ENCODE results near the gene MEST. TPM values are rescaled to one million over a fixed set of nuclear protein-coding genes. Genes with fewer than 3 reads are reported as not detected.
A peak's percentile ranks its signal among the peaks of the same experiment; 100 is the strongest.
"Not testable (repeated sequence)": the region's sequence is repeated elsewhere in the genome, so short reads cannot be mapped to it uniquely, and the experiment has no call there.

MEST gene, protein sequence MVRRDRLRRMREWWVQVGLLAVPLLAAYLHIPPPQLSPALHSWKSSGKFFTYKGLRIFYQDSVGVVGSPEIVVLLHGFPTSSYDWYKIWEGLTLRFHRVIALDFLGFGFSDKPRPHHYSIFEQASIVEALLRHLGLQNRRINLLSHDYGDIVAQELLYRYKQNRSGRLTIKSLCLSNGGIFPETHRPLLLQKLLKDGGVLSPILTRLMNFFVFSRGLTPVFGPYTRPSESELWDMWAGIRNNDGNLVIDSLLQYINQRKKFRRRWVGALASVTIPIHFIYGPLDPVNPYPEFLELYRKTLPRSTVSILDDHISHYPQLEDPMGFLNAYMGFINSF
- 129 and 151 TPM in 2 replicates for total RNA-seq
- 179 TPM for polyA plus RNA-seq (2012)

GRCh38 chr7:130491841-130492522 is at the start of gene MEST:
MEST (plus strand) TSS chr7:130492085; CDS start chr7:130492314, 229 bp downstream.
- DNase-seq (ENCODE audit: low read depth) = peak; percentile 68

DNA sequence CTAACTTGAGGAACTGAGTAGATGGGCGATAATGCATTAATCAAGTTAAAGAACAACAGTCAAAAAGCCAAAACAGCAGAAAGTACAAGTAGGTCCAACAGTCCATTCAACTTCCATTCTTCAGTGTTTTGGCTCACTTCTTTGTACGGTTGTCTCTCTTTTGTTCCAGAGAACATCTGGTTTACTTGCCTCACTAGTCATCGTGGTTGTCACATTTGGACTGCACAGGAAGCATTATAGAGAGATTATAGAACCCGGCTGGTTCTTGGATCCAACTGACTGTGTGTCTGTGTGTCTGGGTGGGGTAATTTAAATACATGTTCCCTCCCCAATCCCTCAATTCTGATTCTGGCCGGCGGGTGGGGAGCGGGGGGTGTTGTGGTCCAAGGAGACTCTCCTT is 49.3 kb upstream of the MEST start:
- no peak for DNase-seq (ENCODE audit: low read depth)

- peak; percentile 13 for DNase-seq (ENCODE audit: low read depth)
Observed at GRCh38 chr7:130444234-130444633, 47.7 kb upstream of the MEST start.

GRCh38 chr7:130444751-130445407 is 47.0 kb upstream of the MEST start:
- DNase-seq (ENCODE audit: low read depth) = no peak

DNA sequence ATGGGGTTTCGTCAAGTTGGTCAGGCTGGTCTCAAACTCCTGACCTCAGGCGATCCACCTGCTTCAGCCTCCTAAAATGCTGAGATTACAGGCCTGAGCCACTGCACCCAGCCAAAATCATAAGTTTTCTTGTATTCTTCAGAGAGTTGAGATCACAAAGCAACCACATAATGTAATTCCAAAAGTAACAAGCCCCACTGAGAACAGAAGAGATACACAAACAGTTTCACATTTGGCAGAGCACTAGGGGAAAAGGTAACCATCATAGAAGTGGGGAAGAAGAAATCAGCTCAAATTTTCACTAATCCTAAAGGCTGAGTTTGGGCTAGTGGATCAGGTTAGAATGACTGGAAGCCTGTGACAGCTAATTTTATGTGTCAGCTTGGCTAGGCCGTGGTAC is 45.6 kb upstream of the MEST start:
- DNase-seq (ENCODE audit: low read depth) = no peak

- not testable (repeated sequence) for DNase-seq (ENCODE audit: low read depth)
Observed at GRCh38 chr7:130451344-130451743, 40.5 kb upstream of the MEST start.

DNA sequence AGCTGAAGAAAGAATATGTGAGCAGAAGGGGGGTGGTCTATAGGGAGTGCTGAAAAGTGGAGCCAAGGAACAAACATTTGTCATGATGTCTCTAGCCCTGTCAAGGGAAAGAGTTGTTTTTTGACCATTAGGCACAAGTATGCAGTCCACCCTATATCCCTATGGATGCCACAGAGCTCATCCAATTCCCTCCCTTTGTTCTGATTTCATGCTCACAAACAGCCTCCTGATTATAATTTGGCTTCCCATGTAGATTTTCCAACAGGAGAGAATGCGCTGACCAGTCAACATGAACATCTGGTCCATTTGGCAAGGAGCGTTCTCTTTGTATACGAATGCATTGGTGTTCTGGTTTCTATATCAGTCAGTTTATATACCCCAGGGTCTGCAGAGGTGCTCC is 38.9 kb upstream of the MEST start:
- no peak for DNase-seq (ENCODE audit: low read depth)

DNA sequence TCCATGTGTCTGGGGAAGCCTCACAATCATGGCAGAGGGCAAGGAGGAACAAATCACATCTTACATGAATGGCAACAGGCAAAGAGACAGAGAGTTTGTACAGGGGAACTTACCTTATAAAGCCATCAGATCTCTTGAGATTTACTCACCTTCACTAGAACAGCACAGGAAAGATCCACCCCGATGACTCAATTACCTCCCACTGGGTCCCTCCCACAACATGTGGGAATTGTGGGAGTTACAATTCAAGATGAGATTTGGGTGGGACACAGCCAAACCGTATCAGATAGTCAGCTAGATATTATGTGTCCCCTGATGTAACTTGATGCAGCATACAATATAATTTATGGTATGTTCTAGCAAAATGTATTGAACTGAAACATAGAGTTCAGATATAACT is 36.9 kb upstream of the MEST start:
- DNase-seq (ENCODE audit: low read depth) = no peak

GRCh38 chr7:130458257-130458656 is 33.6 kb upstream of the MEST start:
- no peak for DNase-seq (ENCODE audit: low read depth)

- DNase-seq (ENCODE audit: low read depth) = no peak
Observed at GRCh38 chr7:130461272-130461671, 30.6 kb upstream of the MEST start.

GRCh38 chr7:130463553-130464434 is 28.1 kb upstream of the MEST start:
- DNase-seq (ENCODE audit: low read depth) = peak; percentile 35

DNA sequence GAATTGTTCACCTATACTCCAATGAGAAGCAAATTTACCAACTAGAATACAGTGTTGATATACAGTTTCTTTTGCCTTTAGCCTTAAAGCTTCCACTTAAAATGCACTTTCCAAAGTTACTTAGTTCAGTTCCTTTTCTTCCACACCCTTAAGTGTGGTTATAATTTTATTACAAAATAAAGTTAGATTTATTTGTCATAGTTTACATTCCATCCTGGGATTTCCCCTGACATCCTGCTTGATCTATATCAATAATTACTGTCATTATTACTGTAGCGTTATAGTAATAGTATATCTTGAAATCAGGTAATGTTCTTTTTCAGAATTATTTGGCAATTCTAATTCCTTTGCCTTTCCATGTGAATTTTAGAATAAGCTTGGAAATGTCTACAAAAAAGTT is 23.3 kb upstream of the MEST start:
- no peak for DNase-seq (ENCODE audit: low read depth)

DNA sequence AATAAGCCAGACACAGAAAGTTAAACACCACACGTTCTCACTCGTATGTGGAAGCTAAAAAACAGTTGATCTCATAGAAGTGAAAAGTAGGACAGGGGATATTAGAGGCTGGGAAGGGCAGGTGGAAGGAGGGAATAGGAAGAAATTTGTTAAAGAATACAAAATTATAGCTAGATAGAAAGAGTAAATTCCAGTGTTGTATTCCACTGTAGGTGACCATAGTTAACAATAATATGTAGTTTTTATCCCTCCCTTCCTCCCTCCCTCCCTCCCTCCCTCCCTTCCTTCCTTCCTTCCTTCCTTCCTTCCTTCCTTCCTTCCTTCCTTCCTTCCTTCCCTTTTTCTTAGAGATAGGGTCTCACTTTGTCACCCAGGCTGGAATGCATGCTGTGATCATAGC is 19.9 kb upstream of the MEST start:
- no peak for DNase-seq (ENCODE audit: low read depth)

GRCh38 chr7:130473289-130473688 is 18.6 kb upstream of the MEST start:
- DNase-seq (ENCODE audit: low read depth) = no peak

DNA sequence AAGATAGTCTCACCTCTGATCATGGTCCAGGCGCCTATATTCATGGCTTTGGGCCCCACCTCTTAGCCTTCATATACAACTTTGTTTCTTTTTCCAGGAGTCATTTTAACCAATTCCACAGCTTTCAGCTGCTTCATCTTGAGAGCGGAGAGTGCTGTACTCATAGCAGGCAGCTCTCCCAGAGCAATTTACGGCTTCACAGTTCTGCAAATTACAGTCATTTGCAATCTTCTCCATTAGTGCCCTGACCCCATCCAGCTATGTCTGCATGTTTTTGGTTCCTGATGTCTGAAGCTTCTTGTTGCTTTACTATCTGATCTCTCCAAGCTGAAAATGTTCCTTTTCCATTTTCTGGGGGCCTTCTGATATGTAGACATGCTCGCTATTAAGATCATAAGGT is 18.0 kb upstream of the MEST start:
- DNase-seq (ENCODE audit: low read depth) = no peak

DNA sequence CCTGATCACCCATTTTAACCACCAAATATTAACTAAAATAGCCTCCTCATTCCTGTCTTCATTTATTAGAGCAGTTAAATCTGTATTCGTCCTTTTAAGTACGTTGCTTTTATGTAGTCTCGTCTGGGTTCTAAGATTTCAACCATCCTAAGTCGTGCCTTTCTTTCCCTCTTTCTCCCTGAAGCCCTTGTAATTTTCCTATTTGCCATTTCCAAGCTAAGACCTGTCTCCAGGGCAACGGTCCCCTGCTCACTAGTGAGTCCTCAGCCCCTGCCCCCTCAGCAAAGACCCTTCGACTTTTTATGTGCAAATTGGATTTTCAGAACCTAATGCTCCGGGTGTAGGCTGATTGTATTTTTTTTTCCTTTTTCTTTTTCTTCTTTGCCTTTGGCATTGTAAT is 16.1 kb upstream of the MEST start:
- no peak for DNase-seq (ENCODE audit: low read depth)

- peak; percentile 83 for DNase-seq (ENCODE audit: low read depth)
Observed at GRCh38 chr7:130476297-130477150, 15.4 kb upstream of the MEST start.

DNA sequence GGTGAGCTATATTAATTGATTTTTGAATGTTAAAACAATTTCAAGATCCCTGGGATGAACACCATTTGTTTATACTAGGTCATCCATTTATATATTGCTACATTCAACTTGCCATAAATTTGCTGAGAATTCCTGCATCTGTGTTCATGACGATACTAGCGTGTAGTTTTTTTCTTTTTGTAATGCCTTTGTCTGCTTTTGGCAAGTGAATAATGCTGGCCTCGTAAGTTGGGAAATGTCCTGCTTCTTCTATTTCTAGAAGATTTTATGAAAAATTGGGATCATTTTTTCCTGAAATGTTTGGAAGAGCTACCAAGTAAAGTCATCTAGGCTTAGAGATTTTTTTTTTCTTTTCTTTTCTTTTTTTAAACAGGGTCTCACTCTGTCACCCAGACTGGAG is 12.9 kb upstream of the MEST start:
- DNase-seq (ENCODE audit: low read depth) = no peak

DNA sequence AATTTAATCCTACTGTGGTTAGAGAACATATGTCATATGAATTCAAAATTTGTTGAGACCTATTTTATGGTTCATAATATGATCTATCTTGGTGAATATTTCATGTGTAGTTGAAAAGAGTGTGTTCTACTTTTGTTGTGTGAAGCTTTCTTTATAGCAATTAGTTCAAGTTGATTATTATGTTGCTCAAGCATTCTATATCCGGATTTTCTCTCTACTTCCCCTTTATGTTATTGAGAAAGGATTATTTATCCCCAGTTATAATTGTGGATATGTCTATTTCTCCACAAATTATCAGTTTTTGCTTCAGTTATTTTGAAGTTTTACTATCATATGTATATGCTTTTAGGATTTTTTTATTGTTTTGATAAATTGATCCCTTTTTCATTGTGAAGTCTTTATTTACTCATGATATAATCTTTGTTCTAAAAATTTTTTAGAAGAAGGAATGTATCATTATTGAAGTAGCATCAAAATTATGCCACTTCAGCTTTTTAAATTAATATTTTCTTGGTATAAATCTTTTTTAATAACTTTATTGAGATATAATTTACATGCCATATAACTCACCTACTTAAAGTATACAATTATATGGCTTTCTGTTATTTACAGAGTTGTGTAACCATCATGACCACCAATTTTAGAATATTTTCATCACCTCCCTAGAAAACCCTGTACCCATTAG is 12.0 kb upstream of the MEST start:
- no peak for DNase-seq (ENCODE audit: low read depth)

DNA sequence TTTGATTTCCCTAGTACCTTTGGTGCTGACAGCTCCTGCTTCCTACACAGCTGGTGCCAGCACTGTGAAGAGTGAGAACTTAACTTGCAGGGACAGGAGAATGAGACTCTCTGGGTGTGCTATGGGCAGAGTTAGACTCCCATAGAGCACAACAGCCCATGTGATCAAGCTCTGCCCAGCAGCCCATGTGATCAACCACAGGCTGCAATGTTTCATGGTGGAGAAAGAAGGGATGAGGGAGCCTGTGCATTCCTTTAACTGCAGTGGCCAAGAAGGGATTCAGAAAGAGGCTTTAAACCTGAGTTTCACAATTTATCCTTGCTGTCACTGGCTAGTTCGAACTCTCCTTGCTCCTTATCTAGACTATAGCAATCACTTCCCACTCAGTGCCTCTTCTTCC is 10.0 kb upstream of the MEST start:
- DNase-seq (ENCODE audit: low read depth) = peak; percentile 47
